H9 (cell line): ENCODE data around the gene AKAP1. TPM values are rescaled to one million over a fixed set of nuclear protein-coding genes. Genes with fewer than 3 reads are reported as not detected.
A peak's percentile ranks its signal among the peaks of the same experiment; 100 is the strongest.

Experiments
- DNase-seq: peaks from one replicate; pipeline ENCODE4 v3.0.0-alpha.2; 2017
- H2AFZ ChIP-seq: one replicate; pipeline ENCODE4 v1.6.1; 2013; ENCODE audit warnings: mild to moderate bottlenecking, low read length, control low read depth, moderate library complexity
- H2AK5ac ChIP-seq: 2 replicates; pipeline ENCODE4 v1.6.1; 2013; ENCODE audit warnings: low read length, control low read depth, mixed read lengths; ENCODE audit not compliant: insufficient read length
- H2BK120ac ChIP-seq: one replicate; pipeline ENCODE4 v1.6.1; 2013; ENCODE audit warnings: low read depth, mild to moderate bottlenecking, low read length, control low read depth, inconsistent platforms; ENCODE audit not compliant: poor library complexity, severe bottlenecking
- H2BK12ac ChIP-seq: 2 replicates; pipeline ENCODE4 v1.6.1; 2013; ENCODE audit warnings: low read length, control low read depth, mixed read lengths, low read depth; ENCODE audit not compliant: insufficient read length
- H2BK15ac ChIP-seq: 2 replicates; pipeline ENCODE4 v1.6.1; 2013; ENCODE audit warnings: low read depth, low read length, control low read depth
- H2BK20ac ChIP-seq: one replicate; pipeline ENCODE4 v1.6.1; 2013; ENCODE audit warnings: low read depth, mild to moderate bottlenecking, low read length, control low read depth, inconsistent platforms; ENCODE audit not compliant: poor library complexity, severe bottlenecking
- H2BK5ac ChIP-seq: 2 replicates; pipeline ENCODE4 v1.6.1; 2013; ENCODE audit warnings: low read length, control low read depth, mixed read lengths; ENCODE audit not compliant: insufficient read length
- H3K14ac ChIP-seq: 2 replicates; pipeline ENCODE4 v1.6.1; 2013; ENCODE audit warnings: low read length, control low read depth; ENCODE audit not compliant: insufficient read depth
- H3K18ac ChIP-seq: 2 replicates; pipeline ENCODE4 v1.6.1; 2013; ENCODE audit warnings: low read depth, mild to moderate bottlenecking, mixed read lengths, low read length, control low read depth; ENCODE audit not compliant: insufficient read length
- H3K23ac ChIP-seq: 2 replicates; pipeline ENCODE4 v1.6.1; 2013; ENCODE audit warnings: low read length, control low read depth, mixed read lengths, low read depth; ENCODE audit not compliant: insufficient read length
- H3K23me2 ChIP-seq: 2 replicates; pipeline ENCODE4 v1.6.1; 2013; ENCODE audit warnings: low read depth, mild to moderate bottlenecking, mixed read lengths, low read length, control low read depth; ENCODE audit not compliant: insufficient read length, poor library complexity, severe bottlenecking
- H3K27ac ChIP-seq: 2 replicates; pipeline ENCODE4 v1.5.1; 2013; ENCODE audit warnings: low read length, control low read depth, mixed read lengths, low read depth; ENCODE audit not compliant: insufficient read length
- H3K27me3 ChIP-seq: 2 replicates; pipeline ENCODE4 v1.6.1; 2013; ENCODE audit warnings: low read length, control low read depth, inconsistent platforms; ENCODE audit not compliant: insufficient read depth
- H3K4ac ChIP-seq: 2 replicates; pipeline ENCODE4 v1.6.1; 2013; ENCODE audit warnings: low read depth, mild to moderate bottlenecking, control low read depth, inconsistent platforms, low read length, moderate library complexity
- H3K4me1 ChIP-seq: 2 replicates; pipeline ENCODE4 v1.6.1; 2013; ENCODE audit warnings: low read length, control low read depth, inconsistent platforms; ENCODE audit not compliant: insufficient read depth
- H3K4me2 ChIP-seq: 2 replicates; pipeline ENCODE4 v1.6.1; 2013; ENCODE audit warnings: low read length, control low read depth, mixed read lengths; ENCODE audit not compliant: insufficient read length, insufficient read depth
- H3K56ac ChIP-seq: 2 replicates; pipeline ENCODE4 v1.6.1; 2013; ENCODE audit warnings: low read depth, mild to moderate bottlenecking, mixed read lengths, low read length, control low read depth; ENCODE audit not compliant: insufficient read length
- H3K79me1 ChIP-seq: 2 replicates; pipeline ENCODE4 v1.6.1; 2013; ENCODE audit warnings: low read depth, mild to moderate bottlenecking, moderate library complexity, low read length, control low read depth, inconsistent platforms; ENCODE audit not compliant: insufficient read depth, poor library complexity, severe bottlenecking
- H3K79me2 ChIP-seq: 2 replicates; pipeline ENCODE4 v1.6.1; 2013; ENCODE audit warnings: low read length, control low read depth, inconsistent platforms; ENCODE audit not compliant: insufficient read depth
- H3K9ac ChIP-seq: 2 replicates; pipeline ENCODE4 v1.6.1; 2013; ENCODE audit warnings: low read length, control low read depth, mixed read lengths; ENCODE audit not compliant: insufficient read length; ENCODE audit errors: extremely low read depth
- H3K9me3 ChIP-seq: one replicate; pipeline ENCODE4 v1.6.1; 2013; ENCODE audit warnings: low read depth, low read length, inconsistent platforms; ENCODE audit not compliant: control insufficient read depth
- H3T11ph ChIP-seq: one replicate; pipeline ENCODE4 v1.6.1; 2013; ENCODE audit warnings: mild to moderate bottlenecking, low read length, control low read depth, inconsistent platforms
- H4K20me1 ChIP-seq: one replicate; pipeline ENCODE4 v1.6.1; 2013; ENCODE audit not compliant: control insufficient read depth, insufficient read length, insufficient read depth
- H4K5ac ChIP-seq: 2 replicates; pipeline ENCODE4 v1.6.1; 2013; ENCODE audit warnings: low read depth, mild to moderate bottlenecking, mixed read lengths, low read length, control low read depth; ENCODE audit not compliant: insufficient read length
- H4K8ac ChIP-seq: replicated peaks from 2 replicates; pipeline ENCODE4 v1.6.1; 2013; ENCODE audit warnings: low read length, control low read depth, mixed read lengths, low read depth; ENCODE audit not compliant: insufficient read length
- H4K91ac ChIP-seq: 2 replicates; pipeline ENCODE4 v1.6.1; 2013; ENCODE audit warnings: low read depth, mild to moderate bottlenecking, moderate library complexity, mixed read lengths, low read length, control low read depth; ENCODE audit not compliant: insufficient read length
- H3K27ac Mint-ChIP-seq, 3 experiments: 2 replicates in 2 of 3; 3 replicates in 1 of 3; pipeline ENCODE4 v1.8.0; 2020 to 2021; ENCODE audit warnings: mixed read lengths in 3 of 3, mild to moderate bottlenecking in 1 of 3, moderate library complexity in 1 of 3
- H3K27me3 Mint-ChIP-seq: 2 replicates; pipeline ENCODE4 v1.8.0; 2021; ENCODE audit warnings: low read depth, mild to moderate bottlenecking, moderate library complexity, mixed read lengths
- H3K36me3 Mint-ChIP-seq, 3 experiments: 2 replicates in 2 of 3; 3 replicates in 1 of 3; pipeline ENCODE4 v1.8.0; 2020 to 2021; ENCODE audit warnings: low read depth in 3 of 3, mixed read lengths in 3 of 3; ENCODE audit not compliant: insufficient read depth in 1 of 3
- H3K4me1 Mint-ChIP-seq, 2 experiments: 2 replicates each; pipeline ENCODE4 v1.8.0; 2020; ENCODE audit warnings: mixed read lengths in 2 of 2
- H3K4me3 Mint-ChIP-seq, 2 experiments: 2 replicates in 1 of 2; 3 replicates in 1 of 2; pipeline ENCODE4 v1.8.0; 2020 to 2021; ENCODE audit warnings: mild to moderate bottlenecking in 2 of 2, mixed read lengths in 2 of 2, moderate library complexity in 1 of 2
- H3K9me3 Mint-ChIP-seq, 2 experiments: 2 replicates in 1 of 2; 3 replicates in 1 of 2; pipeline ENCODE4 v1.8.0; 2020; ENCODE audit warnings: mild to moderate bottlenecking in 2 of 2, mixed read lengths in 2 of 2, moderate library complexity in 1 of 2
- WGBS: extraction: QIAGEN DNeasy Blood & Tissue Kit; methylation state at CpG from one replicate; pipeline ENCODE4 v1.1.7; 2013; ENCODE audit warnings: missing lambda C conversion rate, low lambda C conversion rate, mixed read lengths; ENCODE audit not compliant: insufficient read length; ENCODE audit errors: extremely low coverage; 5-methylcytosine and 5-hydroxymethylcytosine counted together
- total RNA-seq: library from RNA; stranded (reverse); gene quantifications from 2 replicates; pipeline ENCODE4 v1.2.1, GENCODE V29; 2021
- TF ChIP-seq, protein P1 (sequence below): fragments of 200-600 bp; sonication (generic); conservative IDR thresholded peaks from 3 replicates; pipeline ENCODE4 v1.8.0; 2021; ENCODE audit warnings: antibody characterized with exemption, mild to moderate bottlenecking

AKAP1 gene
- total RNA-seq, 1 experiment from 2014 or later: 61.2 TPM

DNA sequence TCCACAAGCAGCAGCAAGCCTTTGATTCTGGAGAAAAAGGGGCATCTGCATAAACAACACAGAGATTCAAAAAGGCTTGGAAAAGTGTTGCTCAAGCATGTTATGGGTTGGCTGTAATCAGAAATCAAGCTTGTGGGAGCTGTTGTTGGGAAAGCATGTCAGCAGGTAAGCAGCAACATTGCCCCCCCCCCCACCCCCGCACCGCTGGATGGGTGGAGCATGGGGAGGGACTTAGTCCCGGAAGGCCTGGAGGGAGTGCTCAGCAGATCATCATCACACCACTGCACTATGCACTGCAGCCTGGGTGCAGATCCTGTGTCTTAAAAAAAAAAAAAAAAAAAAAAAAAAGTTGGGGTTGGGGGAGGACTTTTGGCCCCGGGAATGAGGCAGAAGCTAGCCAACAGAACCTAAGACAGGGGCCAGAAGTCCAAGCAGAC lies 16.8 kb upstream of the AKAP1 start:
- Histone ChIP-seq H2AFZ (no peak overlapping the region), H4K20me1 (no peaks in the 10 kb centered on the region)
- no CpG with 5 or more reads among the region's 4 CpGs for WGBS

More for the DNA sequence above, 16.8 kb upstream of the AKAP1 start:
- peak; percentile 80 for DNase-seq
- no peaks in the 10 kb centered on the region for H3K79me2 ChIP-seq
- no peak overlapping the region for H2AK5ac ChIP-seq
- no peaks in the 10 kb centered on the region for H3K79me1 ChIP-seq
- H3K23ac ChIP-seq: no peak overlapping the region
- H3K9ac ChIP-seq: no peak overlapping the region
- H3K9me3 ChIP-seq: no peaks in the 10 kb centered on the region
- Mint-ChIP-seq H3K9me3 (no peaks in the 10 kb centered on the region), H3K4me1 (peaks cover 41 to 48% of the 10 kb centered on the region in 2 experiments), H3K36me3 (no peaks in the 10 kb centered on the region), H3K4me3 (peak overlapping the region in 1 of 2 experiments; percentile 17; a peak in 1 of 5 replicates), H3K27me3 (0 out of 2 replicates have a peak, but pooled peaks cover 3% of the 10 kb centered on the region), H3K27ac (peak overlapping the region in 2 of 3 experiments; percentile 53 to 80; a peak in 2 of 7 replicates)
- no peak overlapping the region for H2BK120ac ChIP-seq
- no peak overlapping the region for H3K56ac ChIP-seq
- H2BK12ac ChIP-seq: no peak overlapping the region
- no peaks in the 10 kb centered on the region for H3K23me2 ChIP-seq
- H3K27ac ChIP-seq: no peak overlapping the region
- H4K8ac ChIP-seq: no peak overlapping the region
- H4K5ac ChIP-seq: no peak overlapping the region
- no peak overlapping the region for H2BK5ac ChIP-seq
- no peak overlapping the region for H3T11ph ChIP-seq
- no peak overlapping the region for H2BK20ac ChIP-seq
- H4K91ac ChIP-seq: no peak overlapping the region
- no peak overlapping the region for H3K4me2 ChIP-seq
- no peaks in the 10 kb centered on the region for H3K27me3 ChIP-seq
- no peak overlapping the region for H3K18ac ChIP-seq
- H2BK15ac ChIP-seq: no peak overlapping the region
- H3K4ac ChIP-seq: no peak overlapping the region
- H3K4me1 ChIP-seq: peaks cover 4% of the 10 kb centered on the region; the same call in 1 of the 2 replicates
- no peak overlapping the region for H3K14ac ChIP-seq
- TF ChIP-seq, protein P1, sequence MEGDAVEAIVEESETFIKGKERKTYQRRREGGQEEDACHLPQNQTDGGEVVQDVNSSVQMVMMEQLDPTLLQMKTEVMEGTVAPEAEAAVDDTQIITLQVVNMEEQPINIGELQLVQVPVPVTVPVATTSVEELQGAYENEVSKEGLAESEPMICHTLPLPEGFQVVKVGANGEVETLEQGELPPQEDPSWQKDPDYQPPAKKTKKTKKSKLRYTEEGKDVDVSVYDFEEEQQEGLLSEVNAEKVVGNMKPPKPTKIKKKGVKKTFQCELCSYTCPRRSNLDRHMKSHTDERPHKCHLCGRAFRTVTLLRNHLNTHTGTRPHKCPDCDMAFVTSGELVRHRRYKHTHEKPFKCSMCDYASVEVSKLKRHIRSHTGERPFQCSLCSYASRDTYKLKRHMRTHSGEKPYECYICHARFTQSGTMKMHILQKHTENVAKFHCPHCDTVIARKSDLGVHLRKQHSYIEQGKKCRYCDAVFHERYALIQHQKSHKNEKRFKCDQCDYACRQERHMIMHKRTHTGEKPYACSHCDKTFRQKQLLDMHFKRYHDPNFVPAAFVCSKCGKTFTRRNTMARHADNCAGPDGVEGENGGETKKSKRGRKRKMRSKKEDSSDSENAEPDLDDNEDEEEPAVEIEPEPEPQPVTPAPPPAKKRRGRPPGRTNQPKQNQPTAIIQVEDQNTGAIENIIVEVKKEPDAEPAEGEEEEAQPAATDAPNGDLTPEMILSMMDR: no peak
